SU-DHL-6 (cell line): ENCODE data around the gene MMP24.

Source experiments
- CTCF ChIP-seq: fragments of 200-600 bp; sonication (generic); IDR thresholded peaks from one replicate; pipeline ENCODE4 v1.5.1; 2017; ENCODE audit warnings: antibody characterized with exemption, mild to moderate bottlenecking, low read length, moderate library complexity; ENCODE audit not compliant: insufficient read depth, poor library complexity, severe bottlenecking
- EZH2phosphoT487 ChIP-seq: fragments of 200-600 bp; sonication (generic), shearing (Covaris generic); conservative IDR thresholded peaks from 2 replicates; pipeline ENCODE4 v1.6.1; 2018; ENCODE audit warnings: mild to moderate bottlenecking, antibody characterized with exemption, low read length, moderate library complexity, mixed read lengths

- no peak for TF ChIP-seq CTCF
- no peak for TF ChIP-seq EZH2phosphoT487
These were observed 92.1 kb downstream of the MMP24 start for GRCh38 chr20:35318502-35319157.
